ENCODE measurements around the gene CCDC30. TPM values are rescaled to one million over a fixed set of nuclear protein-coding genes. Genes with fewer than 3 reads are reported as not detected.

The CCDC30 gene
- total RNA-seq (2014; rRNA removed; shearing (Covaris generic); ENCODE audit: low replicate concordance), result 0.17 and 2.6 TPM in 2 replicates

DNA sequence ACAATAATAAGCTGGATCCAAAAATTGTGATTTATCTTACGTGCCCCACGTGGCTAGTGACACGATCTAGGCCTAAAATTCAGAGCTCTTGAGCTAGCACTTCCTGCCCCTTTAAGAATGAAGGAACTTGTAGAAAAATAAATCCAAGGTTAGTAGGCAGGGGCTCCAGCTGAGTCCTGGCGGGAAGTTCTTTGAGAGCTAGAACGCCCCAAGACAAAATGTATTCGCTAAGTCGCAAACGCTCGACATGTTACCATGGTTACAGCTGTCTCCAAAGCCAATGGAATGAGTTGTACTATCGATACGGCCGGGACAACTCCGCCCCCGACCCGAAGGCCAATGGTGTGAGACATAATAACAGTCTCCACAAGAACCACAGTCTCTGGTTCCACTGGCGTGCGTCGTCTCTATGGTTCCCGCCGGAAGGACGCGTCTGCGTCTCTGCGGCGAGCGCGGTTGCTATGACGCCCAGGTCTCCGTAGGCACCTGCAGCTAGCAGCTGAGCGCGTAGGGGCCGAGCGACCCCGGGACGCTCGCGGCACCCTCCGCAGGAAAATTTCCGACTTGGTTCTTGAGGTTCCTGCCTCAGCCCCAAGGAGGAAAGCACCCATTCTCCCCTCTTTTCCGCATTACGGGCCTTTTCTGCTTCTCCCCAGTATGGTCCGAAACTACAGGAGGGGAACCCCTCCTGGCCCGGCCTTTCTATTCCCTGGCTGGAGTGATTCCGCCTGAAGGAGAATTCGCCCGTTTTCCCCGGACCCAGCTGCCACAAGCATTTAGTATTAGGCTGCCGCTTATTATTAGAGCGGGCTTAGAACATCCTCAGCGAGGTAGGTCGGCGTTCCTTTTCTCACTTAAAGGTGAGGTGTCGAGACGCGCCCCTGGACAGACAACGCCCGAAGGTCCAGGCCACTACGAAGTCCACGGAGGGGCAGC lies at the start of gene CCDC30:
CCDC30 (plus strand) TSS at position 459 of the 936 bp plus-strand sequence. CDS start 17,266 bp downstream, outside the sequence.
- DNase-seq (ENCODE audit: low read depth), result peak; percentile 96
- in situ Hi-C loops (cut with HindIII; ENCODE audit: low pct_unique_long_range_greater_than_20kb, low sequenced_read_pairs), result no loop called here

DNA sequence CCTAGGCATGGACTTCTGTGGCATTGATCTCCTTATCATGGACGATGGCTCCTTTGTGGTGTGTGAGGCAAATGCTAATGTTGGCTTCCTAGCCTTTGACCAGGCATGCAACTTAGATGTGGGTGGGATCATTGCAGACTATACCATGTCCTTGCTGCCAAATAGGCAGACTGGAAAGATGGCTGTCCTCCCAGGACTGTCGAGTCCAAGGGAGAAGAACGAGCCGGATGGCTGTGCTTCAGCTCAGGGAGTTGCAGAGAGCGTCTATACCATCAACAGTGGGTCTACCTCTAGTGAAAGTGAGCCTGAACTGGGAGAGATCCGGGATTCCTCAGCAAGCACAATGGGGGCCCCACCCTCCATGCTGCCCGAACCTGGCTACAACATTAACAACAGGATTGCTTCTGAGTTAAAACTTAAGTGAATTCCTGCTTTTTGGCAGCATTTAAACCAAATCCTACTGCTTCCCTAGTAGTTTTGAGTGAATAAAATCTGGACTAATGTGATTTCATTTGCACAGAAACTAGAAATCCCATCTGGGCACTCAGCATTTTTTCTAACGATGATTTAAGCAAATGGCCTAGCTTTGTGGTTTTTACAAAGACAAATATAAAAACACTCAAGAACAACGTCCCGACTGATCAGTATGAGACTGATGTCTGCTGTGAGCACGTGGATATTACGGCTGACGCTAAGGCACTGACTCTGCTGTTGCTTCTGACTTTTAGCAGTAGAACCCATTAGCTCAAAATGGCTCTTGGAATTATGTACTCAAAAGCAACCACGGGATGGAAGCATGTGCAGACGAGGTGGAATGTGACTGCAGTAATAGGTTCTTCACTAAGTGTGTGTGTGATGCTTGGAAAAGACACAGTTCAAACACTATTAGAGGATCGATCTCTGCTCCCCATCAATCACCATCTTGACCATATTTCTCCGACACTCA lies 48.3 kb upstream of the CCDC30 start:
- in situ Hi-C loops (cut with HindIII; ENCODE audit: low pct_unique_long_range_greater_than_20kb, low sequenced_read_pairs), result no loop called here
- no peak for DNase-seq (ENCODE audit: low read depth)

GRCh38 chr1:42417166-42417565 lies 45.9 kb upstream of the CCDC30 start:
- in situ Hi-C loops (cut with HindIII; ENCODE audit: low pct_unique_long_range_greater_than_20kb, low sequenced_read_pairs), result no loop called here
- DNase-seq (ENCODE audit: low read depth), result no peak

GRCh38 chr1:42418516-42418915 lies 44.6 kb upstream of the CCDC30 start:
- DNase-seq (ENCODE audit: low read depth), result no peak
- in situ Hi-C loops (cut with HindIII; ENCODE audit: low pct_unique_long_range_greater_than_20kb, low sequenced_read_pairs), result no loop called here

DNA sequence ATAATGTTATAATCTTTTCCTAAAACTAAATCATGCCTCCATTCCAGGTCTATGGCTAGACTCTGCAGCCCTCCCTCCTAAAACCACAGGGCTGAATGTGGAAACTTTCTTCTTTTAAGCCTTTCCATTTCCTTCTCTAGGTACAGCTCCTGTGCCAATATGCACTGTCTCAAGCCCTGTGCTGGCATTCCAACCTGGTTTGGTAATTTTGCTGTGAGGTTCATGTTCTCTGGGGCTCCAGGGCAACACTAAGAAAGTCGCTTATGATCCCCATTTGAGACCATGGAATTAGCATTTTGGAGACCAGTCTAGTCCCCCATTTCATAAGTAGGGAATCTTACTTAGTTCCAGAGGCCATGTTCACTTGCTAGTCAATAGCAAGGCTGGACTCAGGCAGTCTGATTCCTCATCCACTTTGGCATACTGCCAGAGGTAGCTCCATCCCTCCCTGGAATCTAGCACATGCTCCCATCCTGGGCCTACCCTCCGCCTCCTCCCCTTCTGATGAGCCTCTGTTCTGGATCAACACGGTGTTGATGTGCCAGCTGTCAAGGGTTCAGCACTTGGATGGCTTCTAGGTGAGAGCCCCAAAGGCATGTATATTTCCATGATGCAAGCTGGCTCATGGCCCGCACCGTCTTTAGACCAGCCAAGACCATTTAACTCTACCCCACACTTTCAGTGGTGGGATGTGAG lies 43.8 kb upstream of the CCDC30 start:
- no peak for DNase-seq (ENCODE audit: low read depth)
- in situ Hi-C loops (cut with HindIII; ENCODE audit: low pct_unique_long_range_greater_than_20kb, low sequenced_read_pairs), result no loop called here

DNA sequence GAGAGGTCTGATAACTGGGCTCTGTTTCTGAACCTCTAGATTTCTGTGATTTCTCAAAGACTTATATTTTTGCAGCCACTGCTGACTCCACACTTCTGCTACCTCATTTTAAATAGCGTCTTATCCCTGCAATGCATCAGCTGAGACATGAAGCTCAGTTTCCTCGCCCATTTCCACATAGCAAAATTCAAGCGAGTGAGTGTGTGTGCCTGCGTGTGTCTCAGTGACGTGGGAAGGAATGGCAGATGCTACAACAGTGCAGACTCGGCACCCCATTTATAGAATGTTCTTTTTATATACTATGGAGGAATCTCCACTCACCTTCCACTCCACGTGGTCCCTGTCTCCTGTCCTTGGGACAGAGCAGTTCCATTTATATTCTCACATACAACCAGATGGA lies 43.0 kb upstream of the CCDC30 start:
- DNase-seq (ENCODE audit: low read depth), result no peak
- in situ Hi-C loops (cut with HindIII; ENCODE audit: low pct_unique_long_range_greater_than_20kb, low sequenced_read_pairs), result no loop called here

- in situ Hi-C loops (cut with HindIII; ENCODE audit: low pct_unique_long_range_greater_than_20kb, low sequenced_read_pairs), result no loop called here
- DNase-seq (ENCODE audit: low read depth), result peak; percentile 59
These were observed 42.0 kb upstream of the CCDC30 start for GRCh38 chr1:42420911-42421585.

DNA sequence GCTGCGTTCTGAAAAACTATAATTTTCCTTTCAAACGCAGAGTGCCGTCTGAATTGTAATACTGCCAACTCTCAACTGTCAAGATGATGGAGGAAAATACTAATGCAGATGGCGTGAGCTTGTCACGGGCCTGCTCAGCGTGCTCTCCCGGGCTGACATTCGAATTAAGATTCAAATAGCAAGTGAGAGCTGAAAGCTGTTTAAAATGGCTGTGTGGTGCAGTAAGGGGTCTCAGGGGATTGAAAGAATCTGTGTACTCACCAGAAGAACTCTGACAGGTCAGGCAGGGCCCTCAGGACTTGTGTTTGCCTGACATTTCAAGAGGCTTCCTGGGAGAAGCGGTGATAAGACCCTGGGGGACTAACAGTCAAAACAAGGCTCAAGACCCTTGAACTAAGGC lies 40.3 kb upstream of the CCDC30 start:
- in situ Hi-C loops (cut with HindIII; ENCODE audit: low pct_unique_long_range_greater_than_20kb, low sequenced_read_pairs), result no loop called here
- DNase-seq (ENCODE audit: low read depth), result no peak

- no peak for DNase-seq (ENCODE audit: low read depth)
- in situ Hi-C loops (cut with HindIII; ENCODE audit: low pct_unique_long_range_greater_than_20kb, low sequenced_read_pairs), result no loop called here
These were observed 39.4 kb upstream of the CCDC30 start for GRCh38 chr1:42423681-42424080.

- no peak for DNase-seq (ENCODE audit: low read depth)
- in situ Hi-C loops (cut with HindIII; ENCODE audit: low pct_unique_long_range_greater_than_20kb, low sequenced_read_pairs), result no loop called here
These were observed 38.9 kb upstream of the CCDC30 start for GRCh38 chr1:42424201-42424600.

GRCh38 chr1:42427240-42427639 lies 35.8 kb upstream of the CCDC30 start:
- DNase-seq (ENCODE audit: low read depth), result no peak
- in situ Hi-C loops (cut with HindIII; ENCODE audit: low pct_unique_long_range_greater_than_20kb, low sequenced_read_pairs), result no loop called here

- no peak for DNase-seq (ENCODE audit: low read depth)
- in situ Hi-C loops (cut with HindIII; ENCODE audit: low pct_unique_long_range_greater_than_20kb, low sequenced_read_pairs), result no loop called here
These were observed 33.5 kb upstream of the CCDC30 start for GRCh38 chr1:42429603-42430002.

DNA sequence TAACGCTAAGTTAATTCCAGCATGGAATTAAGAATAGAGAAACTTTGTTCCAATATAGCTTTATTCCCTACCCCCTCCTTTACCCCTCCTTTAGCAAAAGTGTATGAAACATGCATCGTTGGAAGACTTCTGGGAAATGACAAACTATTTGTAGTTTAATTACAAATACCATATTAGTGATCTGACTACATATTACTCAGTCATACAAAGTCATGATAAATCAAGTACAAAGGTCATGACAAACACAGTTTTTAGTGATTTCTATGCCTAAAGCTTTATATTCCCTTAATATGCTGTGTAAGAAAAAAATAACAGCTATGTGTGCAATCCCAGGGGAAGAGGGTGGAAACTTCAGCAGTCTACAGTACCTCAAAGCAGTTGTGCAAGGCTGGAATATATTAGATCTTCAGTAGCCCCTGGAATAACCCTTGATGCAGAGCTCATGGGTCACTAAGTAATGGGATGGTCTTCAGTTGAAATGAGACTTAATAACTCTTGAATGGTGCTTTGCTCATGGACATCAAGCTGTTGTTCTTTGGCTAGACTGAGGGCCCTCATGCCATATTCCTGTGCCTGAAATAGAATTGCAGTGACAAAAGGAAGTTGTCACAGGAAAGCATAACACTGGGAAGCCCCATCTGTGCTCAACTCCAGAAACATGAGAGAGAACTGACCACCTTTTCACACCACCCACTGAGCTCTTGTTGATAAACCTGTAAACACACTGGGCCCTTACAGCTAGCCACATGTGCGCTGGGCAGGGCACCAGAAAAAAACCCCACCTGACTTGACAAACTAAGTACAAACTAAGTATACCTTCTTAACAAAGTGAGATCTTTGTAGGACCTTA lies 32.6 kb upstream of the CCDC30 start:
- no peak for DNase-seq (ENCODE audit: low read depth)
- in situ Hi-C loops (cut with HindIII; ENCODE audit: low pct_unique_long_range_greater_than_20kb, low sequenced_read_pairs), result no loop called here

- in situ Hi-C loops (cut with HindIII; ENCODE audit: low pct_unique_long_range_greater_than_20kb, low sequenced_read_pairs), result no loop called here
- no peak for DNase-seq (ENCODE audit: low read depth)
These were observed 31.6 kb upstream of the CCDC30 start for GRCh38 chr1:42431514-42431913.

DNA sequence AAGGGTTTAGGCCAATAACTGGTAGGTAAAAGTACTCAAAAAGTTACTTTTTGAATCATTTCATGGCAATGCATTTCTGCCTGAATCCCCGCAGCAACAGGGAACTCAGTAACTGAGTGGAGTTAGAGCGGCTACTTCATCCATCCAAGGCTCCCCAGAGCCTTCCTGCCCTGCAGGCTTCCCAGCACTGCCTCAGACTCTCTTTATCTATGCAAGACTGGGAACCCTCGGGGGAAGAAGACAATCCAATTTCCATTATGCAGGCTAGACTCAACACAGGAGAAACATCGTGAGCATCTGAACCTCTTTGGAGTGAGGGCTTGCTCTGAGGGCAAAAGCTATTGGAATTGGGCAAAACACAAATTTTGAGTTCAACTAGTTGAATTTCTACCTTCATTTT lies 30.4 kb upstream of the CCDC30 start:
- in situ Hi-C loops (cut with HindIII; ENCODE audit: low pct_unique_long_range_greater_than_20kb, low sequenced_read_pairs), result no loop called here
- DNase-seq (ENCODE audit: low read depth), result no peak

- in situ Hi-C loops (cut with HindIII; ENCODE audit: low pct_unique_long_range_greater_than_20kb, low sequenced_read_pairs), result no loop called here
- DNase-seq (ENCODE audit: low read depth), result no peak
These were observed 29.7 kb upstream of the CCDC30 start for GRCh38 chr1:42433369-42433768.

DNA sequence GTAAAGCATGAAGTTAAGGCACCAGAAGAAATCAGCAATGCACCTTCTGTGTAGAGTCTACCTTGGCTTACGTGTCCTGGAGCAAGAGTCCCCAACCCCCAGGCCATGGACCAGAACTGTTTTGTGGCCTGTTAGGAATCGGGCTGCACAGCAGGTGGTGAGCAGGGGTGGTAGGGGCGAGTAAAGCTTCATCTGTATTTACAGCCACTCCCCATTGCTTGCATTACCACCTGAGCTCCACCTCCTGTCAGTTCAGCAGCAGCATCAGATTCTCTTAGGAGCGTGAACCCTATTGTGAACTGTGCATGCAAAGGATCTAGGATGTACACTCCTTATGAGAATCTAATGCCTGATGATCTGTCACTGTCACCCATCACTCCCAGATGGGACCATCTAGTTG lies 28.7 kb upstream of the CCDC30 start:
- in situ Hi-C loops (cut with HindIII; ENCODE audit: low pct_unique_long_range_greater_than_20kb, low sequenced_read_pairs), result no loop called here
- no peak for DNase-seq (ENCODE audit: low read depth)

Data from Caki2 (cell line).